WI38 (cell line): Measurements from ENCODE around the gene TPCN1.
"Not testable (repeated sequence)": the region's sequence is repeated elsewhere in the genome, so short reads cannot be mapped to it uniquely, and the experiment has no call there.

ENCODE experiments used
- H3K4me3 ChIP-seq: 2 replicates; pipeline ENCODE4 v1.5.1; 2011; ENCODE audit warnings: low read depth, mild to moderate bottlenecking, control low read depth, low read length
- CTCF ChIP-seq: IDR thresholded peaks from 2 replicates; pipeline ENCODE4 v1.5.1; 2012; ENCODE audit warnings: low read depth, mild to moderate bottlenecking, control low read depth, low read length

The TPCN1 gene

DNA sequence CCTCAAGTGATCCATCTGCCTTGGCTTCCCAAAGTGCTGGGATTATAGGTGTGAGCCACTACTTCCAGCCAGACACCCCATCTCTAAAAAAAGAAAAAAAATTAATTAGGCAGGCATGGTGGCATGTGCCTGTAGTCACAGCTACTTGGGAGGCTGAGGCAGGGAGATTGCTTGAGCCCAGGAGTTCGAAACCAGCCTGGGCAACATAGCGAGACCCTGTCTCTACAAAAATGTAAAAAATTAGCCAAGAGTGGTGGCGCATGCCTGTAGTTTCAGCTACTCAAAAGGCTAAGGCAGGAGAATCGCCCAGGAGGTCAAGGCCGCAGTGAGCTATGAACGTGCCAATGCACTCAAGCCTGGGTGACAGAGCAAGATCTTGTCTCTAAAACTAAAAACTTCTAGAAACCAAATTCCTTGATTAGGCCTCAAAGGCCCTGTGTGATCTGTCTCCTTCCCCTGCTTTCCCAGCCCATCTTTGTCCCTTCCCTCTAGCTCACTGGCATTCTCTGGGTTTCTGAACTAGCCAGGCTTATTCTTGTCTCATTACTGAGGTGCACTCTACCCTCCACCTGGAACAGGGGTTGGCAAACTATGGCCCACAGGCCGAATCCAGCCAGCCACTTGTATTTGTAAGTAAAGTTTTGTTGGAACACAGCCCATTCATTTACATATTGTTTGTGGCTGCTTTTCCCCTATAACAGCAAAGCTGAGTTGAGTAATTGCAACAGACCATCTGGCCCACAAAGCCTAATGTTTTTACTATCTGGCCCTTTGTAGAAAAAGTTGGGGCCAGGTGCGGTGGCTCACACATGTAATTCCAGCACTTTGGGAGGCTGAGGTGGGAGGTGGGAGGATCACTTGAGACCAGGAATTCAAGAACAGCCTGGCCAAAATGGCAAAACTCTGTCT, 17.2 kb upstream of the TPCN1 start:
- no peak for TF ChIP-seq CTCF
- H3K4me3 ChIP-seq, result no peak overlapping the region

GRCh38 chr12:113204804-113205203, 16.5 kb upstream of the TPCN1 start:
- H3K4me3 ChIP-seq, result no peak overlapping the region
- no peak for TF ChIP-seq CTCF

DNA sequence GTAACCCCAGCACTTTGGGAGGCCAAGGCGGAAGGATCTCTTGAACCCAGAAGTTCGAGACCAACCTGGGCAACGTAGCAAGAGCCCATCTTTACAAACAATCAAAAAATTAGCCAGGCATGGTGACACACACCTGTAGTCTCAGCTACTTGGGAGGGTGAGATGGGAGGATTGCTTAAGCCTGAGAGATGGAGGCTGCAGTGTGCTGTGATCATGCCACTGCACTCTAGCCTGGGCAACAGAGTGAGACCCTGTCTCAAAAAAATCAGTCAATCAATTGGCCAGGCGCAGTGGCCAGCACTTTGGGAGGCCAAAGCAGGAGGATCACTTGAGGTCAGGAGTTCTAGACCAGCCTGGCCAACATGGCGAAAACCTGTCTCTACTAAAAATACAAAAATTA, 14.5 kb upstream of the TPCN1 start:
- H3K4me3 ChIP-seq, result not testable (repeated sequence)

DNA sequence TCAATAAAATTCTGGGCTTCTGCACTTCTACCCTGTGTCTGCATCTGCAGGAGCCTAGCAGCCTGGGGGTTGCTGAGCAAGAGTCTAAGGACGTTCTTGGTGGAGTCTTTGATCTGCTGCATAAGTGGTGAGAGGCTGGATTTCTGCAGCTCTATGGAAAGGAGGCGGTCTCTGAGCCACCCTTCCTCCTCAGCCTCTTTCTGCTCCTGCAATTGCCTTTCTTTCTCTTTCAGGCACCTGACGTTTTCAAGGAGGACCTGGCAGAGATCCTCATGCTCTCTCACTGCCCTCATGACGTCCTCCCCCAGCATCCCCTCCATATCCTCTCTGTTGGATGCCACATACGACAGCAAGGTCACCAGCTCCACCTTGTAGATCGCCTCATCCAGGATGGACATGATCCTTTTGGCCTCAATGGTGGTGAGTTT, 13.6 kb upstream of the TPCN1 start:
- no peak for TF ChIP-seq CTCF
- no peak overlapping the region for H3K4me3 ChIP-seq

DNA sequence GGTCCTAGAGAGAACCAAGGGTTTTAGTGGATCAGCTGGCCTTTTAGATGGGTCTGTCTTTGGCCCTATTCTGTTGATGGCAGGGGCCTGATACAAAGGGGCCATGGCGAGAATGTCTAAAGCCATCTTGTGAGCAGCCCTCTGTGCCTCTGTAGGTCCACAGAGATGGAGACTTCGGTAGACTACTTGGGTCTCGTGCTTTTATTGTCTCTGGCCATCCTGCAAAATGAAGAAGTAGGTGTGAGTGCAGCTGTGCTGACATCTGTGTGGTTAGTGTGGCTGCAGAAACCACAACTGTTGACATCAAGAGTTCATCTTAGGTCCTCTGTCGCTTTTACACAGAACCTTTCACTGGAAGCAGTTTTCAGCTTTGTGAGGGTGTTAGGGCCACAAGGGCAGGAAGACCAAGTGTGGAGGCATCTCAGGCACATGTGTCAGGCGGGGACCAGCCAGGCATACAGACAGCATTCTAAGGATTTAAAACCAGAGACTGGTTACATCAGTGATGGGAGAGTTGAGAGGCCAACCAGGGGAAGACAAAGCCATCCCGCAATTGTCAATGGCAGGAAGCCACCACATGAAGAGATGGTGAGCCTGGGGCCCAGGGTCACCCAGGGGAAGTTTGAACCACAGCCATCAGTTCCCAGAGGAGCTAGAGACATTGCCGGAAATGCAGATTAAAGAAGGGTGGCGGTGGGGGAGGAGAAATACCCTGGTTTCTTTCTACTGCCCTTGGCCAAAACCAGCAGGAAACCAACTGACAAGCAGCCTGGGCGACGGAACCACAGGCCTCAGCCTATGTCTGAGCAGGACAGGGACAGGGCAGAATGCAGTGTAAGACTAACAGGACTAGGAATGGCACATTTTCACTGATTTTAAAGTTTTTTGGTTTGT, 13.0 kb upstream of the TPCN1 start:
- no peak overlapping the region for H3K4me3 ChIP-seq
- TF ChIP-seq CTCF, result no peak

DNA sequence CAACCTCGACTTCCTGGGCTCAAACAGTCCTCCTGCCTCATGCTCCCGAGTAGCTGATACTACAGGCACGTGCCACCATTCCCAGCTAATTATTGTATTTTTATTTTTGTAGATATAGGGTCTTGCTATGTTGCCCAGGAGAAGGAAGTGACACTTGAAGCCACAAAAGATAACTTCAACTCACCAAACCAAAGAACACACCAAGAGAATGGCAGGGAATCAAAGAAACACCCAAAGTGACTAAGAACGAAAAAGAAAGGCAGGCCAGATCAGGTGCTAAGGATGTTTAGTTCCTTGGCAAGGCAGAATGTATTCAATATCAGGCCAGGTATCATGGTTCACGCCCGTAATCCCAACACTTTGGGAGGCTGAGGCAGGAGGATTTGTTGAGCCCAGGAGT, 10.1 kb upstream of the TPCN1 start:
- TF ChIP-seq CTCF, result no peak
- no peak overlapping the region for H3K4me3 ChIP-seq

- no peak overlapping the region for H3K4me3 ChIP-seq
- no peak for TF ChIP-seq CTCF
Observed at GRCh38 chr12:113214895-113215400, 6.3 kb upstream of the TPCN1 start.
